Peyer's patch (tissue), 4 donors: ENCODE data around the gene PLPPR5.

Experiments
- CTCF ChIP-seq, 6 experiments: fragments of 450-650 bp in 4 of 6; fragments of 200-600 bp in 2 of 6; sonication (generic) in 1 of 6; IDR thresholded peaks; one replicate each; pipeline ENCODE4 v1.5.1; 2017 to 2019; ENCODE audit warnings: antibody characterized with exemption in 6 of 6, mild to moderate bottlenecking in 3 of 6, moderate library complexity in 1 of 6
- POLR2A ChIP-seq, 2 donors: fragments of 450-650 bp; IDR thresholded peaks; one replicate each; pipeline ENCODE4 v1.5.1; 2017; ENCODE audit warnings: antibody characterized with exemption in 2 of 2, mild to moderate bottlenecking in 2 of 2, moderate library complexity in 2 of 2

- TF ChIP-seq CTCF (IDR thresholded peaks at IDR 0.05), result no peak
- TF ChIP-seq POLR2A (IDR thresholded peaks at IDR 0.05), result no peak
Observed at GRCh38 chr1:99018313-99018712, 13.7 kb upstream of the PLPPR5 start.
